ENCODE measurements around the gene OIP5.
"Not testable (repeated sequence)": the region's sequence is repeated elsewhere in the genome, so short reads cannot be mapped to it uniquely, and the experiment has no call there.

OIP5 gene

GRCh38 chr15:41301139-41301538 lies 31.3 kb downstream of the OIP5 start:
- not testable (repeated sequence) for DNase-seq

- DNase-seq: no peak
These were observed 39.9 kb downstream of the OIP5 start for GRCh38 chr15:41292521-41292920.

GRCh38 chr15:41291065-41291631 lies 41.2 kb downstream of the OIP5 start:
- no peak for DNase-seq

DNA sequence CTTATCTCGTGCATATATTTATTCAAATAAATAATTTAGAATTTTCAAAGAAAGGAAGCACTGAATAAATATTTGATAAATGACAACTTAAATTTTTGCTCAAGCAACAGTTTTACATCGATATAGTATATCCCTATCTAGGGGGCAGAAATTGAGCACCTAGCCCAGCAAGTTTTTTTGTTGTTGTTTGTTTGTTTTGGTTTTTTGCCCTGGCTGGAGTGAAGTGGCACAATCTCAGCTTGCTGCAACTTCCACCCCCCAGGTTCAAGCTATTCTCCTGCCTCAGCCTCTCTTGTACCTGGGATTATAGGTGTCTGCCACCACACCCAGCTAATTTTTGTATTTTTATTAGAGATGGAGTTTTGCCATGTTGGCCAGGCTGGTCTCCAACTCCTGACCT lies 42.4 kb downstream of the OIP5 start:
- no peak for DNase-seq

DNA sequence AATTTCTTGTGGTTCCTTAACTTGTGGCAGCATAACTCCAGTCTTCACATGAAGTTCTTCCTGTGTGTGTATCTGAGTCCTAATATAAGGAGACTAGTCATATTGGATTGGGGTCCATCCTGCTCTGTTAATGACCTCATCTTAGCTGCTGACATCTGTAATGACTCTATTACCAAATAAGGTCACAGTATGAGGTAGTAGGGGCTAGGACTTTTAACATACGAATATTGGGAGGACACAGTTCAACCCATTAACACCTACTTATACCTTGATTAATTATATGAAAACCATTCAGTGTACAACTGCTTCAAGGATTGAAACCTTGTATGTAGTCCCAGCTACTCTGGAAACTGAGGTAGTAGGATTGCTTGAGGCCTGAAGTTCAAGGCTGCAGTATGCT lies 43.9 kb downstream of the OIP5 start:
- DNase-seq: no peak

- DNase-seq: no peak
These were observed 45.6 kb downstream of the OIP5 start for GRCh38 chr15:41286665-41287333.

DNA sequence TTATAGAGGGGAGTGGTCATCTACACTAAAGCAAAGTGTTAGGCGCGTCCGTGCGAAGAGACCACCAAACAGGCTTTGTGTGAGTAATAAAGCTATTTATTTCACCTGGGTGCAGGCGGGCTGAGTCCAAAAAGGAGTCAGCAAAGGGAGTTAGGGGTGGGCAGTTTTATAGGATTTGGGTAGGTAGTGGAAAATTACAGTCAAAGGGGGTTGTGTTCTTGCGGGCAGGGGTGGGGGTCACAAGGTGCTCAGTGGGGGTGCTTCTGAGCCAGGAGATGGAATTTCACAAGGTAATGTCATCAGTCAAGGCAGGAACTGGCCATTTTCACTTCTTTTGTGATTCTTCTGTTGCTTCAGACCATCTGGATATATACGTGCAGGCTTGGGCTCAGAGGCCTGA lies 47.1 kb downstream of the OIP5 start:
- DNase-seq: no peak

- DNase-seq: peak; percentile 80
These were observed 47.8 kb downstream of the OIP5 start for GRCh38 chr15:41284427-41285177.

- DNase-seq: peak; percentile 100
These were observed 48.6 kb downstream of the OIP5 start for GRCh38 chr15:41283653-41284426.

- peak; percentile 30 for DNase-seq
These were observed 49.3 kb downstream of the OIP5 start for GRCh38 chr15:41282980-41283652.

DNA sequence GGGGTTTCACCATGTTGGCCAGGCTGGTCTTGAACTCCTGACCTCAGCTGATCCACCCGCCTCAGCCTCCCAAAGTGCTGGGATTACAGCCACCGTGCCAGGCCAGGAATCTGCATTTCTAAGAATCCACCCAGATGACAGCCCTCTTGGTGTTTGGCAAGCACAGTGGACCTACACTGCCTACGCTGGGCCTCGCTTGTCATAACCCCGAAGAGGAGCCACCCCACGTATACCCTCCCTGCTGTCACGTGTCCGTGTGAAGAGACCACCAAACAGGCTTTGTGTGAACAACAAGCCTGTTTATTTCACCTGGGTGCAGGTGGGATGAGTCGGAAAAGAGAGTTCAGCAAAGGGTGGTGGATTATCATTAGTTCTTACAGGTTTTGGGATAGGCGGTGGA lies 50.0 kb downstream of the OIP5 start:
- DNase-seq: not testable (repeated sequence)

DNA sequence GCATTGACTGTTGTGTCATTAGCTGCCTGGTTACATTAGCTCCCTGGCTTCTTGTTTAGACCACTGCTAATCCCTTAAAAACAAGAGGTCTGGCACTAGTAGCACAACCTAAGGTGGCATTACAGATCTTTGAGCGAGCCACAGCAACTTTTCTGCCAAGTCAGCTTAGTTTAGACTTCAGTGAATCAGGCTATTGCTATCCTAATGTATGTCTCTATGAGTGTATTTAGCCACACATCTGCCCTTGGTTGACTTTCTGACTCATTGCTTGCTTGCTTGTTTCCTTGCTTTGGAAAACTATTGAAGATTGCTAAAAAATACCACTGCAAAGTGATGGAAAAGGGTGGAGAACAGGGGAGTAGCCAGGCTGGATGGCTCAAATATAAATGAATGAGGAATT lies 51.2 kb downstream of the OIP5 start:
- DNase-seq: no peak

DNA sequence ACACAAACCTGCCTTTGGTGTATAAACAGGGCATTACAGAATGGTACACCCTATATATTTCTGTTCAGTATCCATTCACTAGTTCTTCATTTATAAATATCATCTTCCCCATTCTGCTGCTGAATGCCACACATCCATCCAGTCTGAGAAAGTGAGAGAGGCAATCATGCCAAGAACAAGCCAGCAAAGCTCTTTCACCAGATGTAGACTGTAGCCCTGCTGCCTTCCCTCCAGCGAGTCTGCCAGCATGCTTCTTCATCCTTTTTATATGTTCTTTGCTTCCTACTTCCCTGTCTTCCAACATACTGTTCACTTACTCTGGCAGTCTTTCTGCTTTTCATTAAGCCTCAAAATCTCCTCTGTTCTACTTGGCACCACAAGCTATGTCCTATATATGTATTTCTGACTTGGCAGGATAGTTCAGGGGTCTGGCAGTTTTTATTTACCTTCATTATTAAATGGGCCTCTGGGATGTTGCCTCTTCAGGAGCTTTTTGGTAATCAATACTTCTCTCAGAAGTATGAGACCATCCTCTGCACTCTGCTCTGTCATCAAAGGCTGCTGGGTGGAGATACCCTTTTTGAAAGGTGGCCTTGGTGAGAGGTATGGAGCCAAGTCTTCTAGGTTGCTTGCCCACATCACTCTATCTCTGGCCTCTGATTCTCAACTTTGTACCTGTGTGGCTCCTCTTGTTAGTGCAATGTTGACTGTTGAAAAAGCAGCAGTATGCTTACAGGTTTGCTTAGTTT lies 52.7 kb downstream of the OIP5 start:
- DNase-seq: no peak

DNA sequence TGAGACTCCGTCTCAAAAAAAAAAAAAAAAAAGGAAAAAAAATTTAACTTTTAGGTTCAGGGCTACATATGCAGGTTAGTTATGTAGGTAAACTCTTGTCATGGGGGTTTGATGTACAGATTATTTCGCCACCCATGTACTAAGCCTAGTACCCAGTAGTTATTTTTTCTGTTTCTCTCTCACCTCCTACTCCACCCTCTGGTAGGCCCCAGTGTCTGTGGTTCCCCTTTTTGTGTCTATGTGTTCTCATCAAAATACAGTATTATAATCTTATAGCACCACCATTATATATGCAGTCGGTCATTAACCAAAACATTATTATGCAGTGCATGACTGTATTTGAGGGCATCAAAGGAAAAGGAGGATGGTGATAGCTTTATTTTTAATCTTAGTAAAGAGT lies 54.1 kb downstream of the OIP5 start:
- no peak for DNase-seq

DNA sequence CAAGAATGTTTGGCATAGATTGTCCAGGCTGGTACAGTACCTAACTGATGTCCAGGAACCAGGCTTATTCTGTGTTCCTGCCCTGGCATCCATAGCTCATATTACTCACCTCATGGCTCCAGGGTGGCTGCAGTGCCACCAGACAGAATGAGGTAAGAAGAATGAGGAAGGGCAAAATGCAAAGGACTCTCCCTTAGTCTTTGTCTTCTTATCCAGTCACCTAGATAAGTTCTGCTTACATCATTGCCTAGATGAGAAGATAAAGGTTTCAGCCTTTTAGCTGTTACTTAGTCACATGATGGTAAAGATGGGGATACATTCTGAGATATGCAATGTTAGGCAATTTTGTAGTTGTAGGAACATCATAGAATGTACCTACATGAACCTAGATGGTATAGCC lies 55.6 kb downstream of the OIP5 start:
- DNase-seq: no peak

- DNase-seq: no peak
These were observed 62.5 kb downstream of the OIP5 start for GRCh38 chr15:41269887-41270286.

DNA sequence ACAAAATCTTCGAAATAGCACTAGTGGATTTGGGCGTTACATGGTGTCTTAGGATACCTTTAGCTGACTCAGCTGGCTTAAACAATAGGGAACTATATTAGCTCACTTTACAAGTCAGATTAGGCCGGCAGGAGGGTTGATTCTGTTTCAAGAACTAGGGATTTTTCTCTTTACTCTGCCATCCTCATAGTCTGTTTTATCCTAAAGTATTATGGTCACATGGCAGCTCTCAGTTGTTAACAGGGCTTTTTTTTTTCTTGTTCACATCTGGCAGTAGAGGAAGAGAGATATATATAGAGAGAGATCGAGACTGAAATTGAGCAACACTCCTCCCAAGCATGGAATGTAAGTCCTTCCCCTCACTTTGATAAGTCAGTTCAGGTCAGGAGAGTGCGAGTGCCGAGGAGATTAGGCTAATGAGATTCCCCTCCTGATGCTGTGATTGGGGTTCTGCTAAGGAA lies 68.5 kb downstream of the OIP5 start:
- DNase-seq: no peak

DNA sequence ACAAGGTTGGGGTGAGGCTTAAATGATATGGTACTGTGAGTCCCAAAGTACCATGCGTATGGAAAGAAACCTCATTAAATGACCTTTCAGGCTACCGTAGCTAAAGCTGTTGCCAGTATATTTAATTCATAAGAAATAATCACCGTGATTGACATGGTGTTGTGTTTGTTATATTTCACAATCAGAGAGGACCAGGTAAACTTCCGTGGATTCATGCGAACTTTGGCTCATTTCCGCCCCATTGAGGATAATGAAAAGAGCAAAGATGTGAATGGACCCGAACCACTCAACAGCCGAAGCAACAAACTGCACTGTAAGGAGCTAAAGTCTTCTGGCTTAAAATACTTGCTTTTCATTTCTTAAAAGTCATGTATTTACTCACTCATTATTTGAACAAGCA lies 69.8 kb downstream of the OIP5 start:
- DNase-seq: no peak

DNA sequence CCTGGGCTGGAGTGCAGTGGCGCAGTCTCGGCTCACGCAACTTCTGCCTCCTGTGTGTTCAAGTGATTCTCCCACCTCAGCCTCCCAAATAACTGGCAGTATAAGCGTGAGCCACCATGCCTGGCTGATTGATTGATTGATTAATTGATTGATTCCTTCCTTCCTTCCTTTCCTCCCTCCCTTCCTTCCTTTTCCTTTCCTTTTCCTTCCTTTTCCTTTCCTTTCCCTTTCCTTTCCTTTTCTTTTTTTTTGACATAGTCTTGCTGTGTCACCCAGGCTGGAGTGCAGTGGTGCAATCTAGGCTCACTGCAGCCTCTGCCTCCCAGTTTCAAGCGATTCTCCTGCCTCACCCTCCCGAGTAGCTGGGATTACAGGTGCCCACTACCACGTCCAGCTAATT lies 71.5 kb downstream of the OIP5 start:
- not testable (repeated sequence) for DNase-seq

GRCh38 chr15:41259546-41260189 lies 72.7 kb downstream of the OIP5 start:
- no peak for DNase-seq
